Glomerular visceral epithelial cell (primary cell): ENCODE results near the gene SMG6.

ENCODE experiments used
- DNase-seq: peaks from one replicate; pipeline ENCODE4 v3.0.0-alpha.2; 2016; ENCODE audit errors: extremely low spot score

SMG6 gene

GRCh38 chr17:2060681-2061440 lies 242.7 kb downstream of the SMG6 start:
- DNase-seq, result no peak

- DNase-seq, result no peak
These were observed 243.3 kb downstream of the SMG6 start for GRCh38 chr17:2060385-2060658.

- DNase-seq, result no peak
These were observed 243.8 kb downstream of the SMG6 start for GRCh38 chr17:2059547-2060384.

GRCh38 chr17:2058586-2059546 lies 244.7 kb downstream of the SMG6 start:
- DNase-seq, result no peak

- DNase-seq, result no peak
These were observed 245.6 kb downstream of the SMG6 start for GRCh38 chr17:2057760-2058585.

- DNase-seq, result no peak
These were observed 246.3 kb downstream of the SMG6 start for GRCh38 chr17:2057175-2057759.

- no peak for DNase-seq
These were observed 247.1 kb downstream of the SMG6 start for GRCh38 chr17:2056206-2057174.

- no peak for DNase-seq
These were observed 248.0 kb downstream of the SMG6 start for GRCh38 chr17:2055292-2056205.

GRCh38 chr17:2054512-2055291 lies 248.9 kb downstream of the SMG6 start, which contains the start of gene HIC1:
HIC1 (plus strand) TSS chr17:2055103; CDS start chr17:2056691, 1,588 bp downstream.
- peak; percentile 73 for DNase-seq

GRCh38 chr17:2054262-2054511 lies 249.4 kb downstream of the SMG6 start:
- DNase-seq, result no peak

- peak; percentile 69 for DNase-seq
These were observed 250.0 kb downstream of the SMG6 start for GRCh38 chr17:2053380-2054261.

GRCh38 chr17:2051933-2052559 lies 251.5 kb downstream of the SMG6 start:
- DNase-seq, result no peak

- no peak for DNase-seq
These were observed 252.3 kb downstream of the SMG6 start for GRCh38 chr17:2051061-2051932.

GRCh38 chr17:2050300-2051060 lies 253.1 kb downstream of the SMG6 start:
- peak; percentile 71 for DNase-seq
